NCI-H2227 (cell line): ENCODE results near the gene CLDN7.
A peak's percentile ranks its signal among the peaks of the same experiment; 100 is the strongest.

Experiments used
- DNase-seq: peaks from one replicate; lab custom pipeline; 2025; ENCODE audit not compliant: unreplicated experiment; lab: John Stamatoyannopoulos, UW

The CLDN7 gene

DNA sequence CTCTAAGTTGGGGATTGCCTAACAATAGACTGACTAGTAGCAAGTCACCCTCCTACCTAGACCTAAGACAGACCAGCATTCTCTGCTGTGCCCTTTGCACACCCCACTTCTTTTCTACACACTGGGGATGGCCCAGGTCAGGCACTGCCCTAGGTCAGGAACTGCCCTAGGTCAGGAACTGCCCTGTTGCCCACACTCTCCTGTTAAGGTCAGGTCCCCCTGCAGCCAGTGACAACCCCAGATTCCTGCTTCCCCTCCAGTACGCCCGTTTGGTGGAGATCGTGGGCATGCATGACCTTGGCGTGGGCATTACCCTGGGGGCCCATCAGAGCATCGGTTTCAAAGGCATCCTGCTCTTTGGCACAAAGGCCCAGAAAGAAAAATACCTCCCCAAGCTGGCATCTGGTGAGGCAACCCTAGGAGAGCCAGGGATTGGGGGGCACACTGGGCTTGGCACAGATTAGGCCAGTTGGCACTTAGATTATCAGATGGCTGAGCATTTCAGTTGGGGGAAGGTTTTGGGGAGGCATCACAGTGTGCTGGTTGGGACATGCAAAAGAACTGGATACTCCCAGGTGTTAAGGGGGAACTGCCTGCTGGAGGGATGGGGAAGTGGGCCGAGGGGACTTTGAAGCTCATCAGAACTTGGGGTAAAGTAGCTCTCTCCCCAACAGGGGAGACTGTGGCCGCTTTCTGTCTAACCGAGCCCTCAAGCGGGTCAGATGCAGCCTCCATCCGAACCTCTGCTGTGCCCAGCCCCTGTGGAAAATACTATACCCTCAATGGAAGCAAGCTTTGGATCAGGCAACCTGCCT lies 40.8 kb downstream of the CLDN7 start:
- DNase-seq = no peak

DNA sequence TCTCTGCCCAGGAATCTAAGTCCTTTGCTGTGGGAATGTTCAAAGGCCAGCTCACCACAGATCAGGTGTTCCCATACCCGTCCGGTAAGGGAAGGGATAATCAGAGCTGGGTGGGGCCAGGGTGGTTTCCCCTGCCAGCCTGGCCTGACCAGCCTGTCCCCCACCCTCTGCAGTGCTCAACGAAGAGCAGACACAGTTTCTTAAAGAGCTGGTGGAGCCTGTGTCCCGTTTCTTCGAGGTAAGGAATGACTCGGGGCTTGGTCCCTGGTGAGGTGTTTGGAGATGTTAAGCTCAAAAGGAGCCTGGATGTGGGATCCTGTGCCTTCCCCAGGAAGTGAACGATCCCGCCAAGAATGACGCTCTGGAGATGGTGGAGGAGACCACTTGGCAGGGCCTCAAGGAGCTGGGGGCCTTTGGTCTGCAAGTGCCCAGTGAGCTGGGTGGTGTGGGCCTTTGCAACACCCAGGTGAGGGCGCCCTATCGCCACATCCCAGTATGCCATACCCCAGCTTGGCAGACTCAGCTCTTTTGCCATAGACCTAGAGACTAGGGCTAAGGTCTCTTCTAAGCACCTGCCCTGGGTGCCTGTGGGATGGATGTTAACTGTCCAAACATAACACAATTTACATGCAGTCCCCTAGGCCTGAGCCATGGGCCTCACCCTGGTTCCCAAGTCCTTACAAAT lies 41.5 kb downstream of the CLDN7 start:
- DNase-seq = peak; percentile 57

DNA sequence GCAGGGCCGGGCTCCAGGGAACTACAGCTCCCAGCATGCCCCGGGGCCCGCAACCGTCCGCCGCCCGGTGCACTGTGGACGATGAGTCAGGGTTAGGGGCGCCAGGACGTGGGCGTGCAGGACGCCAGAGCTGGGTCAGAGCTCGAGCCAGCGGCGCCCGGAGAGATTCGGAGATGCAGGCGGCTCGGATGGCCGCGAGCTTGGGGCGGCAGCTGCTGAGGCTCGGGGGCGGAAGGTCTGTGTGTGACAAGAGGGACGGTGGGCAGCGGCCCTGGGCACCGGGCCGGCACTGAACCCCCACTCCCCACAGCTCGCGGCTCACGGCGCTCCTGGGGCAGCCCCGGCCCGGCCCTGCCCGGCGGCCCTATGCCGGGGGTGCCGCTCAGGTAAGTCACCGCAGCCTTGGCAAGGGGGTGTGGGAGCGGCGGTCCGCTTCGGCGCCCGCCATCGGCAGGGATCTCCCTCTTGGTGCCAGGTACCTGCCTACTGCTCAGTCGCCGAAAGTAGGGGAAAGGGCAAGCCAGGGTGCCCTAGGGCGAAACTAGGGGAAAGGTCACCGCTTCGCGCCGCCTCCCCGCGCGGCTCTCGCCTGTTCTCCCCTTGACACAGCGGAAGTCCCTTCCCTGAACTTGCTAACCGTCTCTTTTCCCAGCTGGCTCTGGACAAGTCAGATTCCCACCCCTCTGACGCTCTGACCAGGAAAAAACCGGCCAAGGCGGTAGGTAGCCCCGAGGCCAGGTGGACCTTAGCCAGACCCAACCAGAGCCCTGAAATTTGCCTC lies 42.3 kb downstream of the CLDN7 start, which contains the start of the genes ACADVL and DLG4:
Gene ACADVL (plus strand): TSS at position 127 of the 781 bp plus-strand sequence. CDS start 47 bp downstream, at position 174.
Gene DLG4 (minus strand): TSS at position 25 of the 781 bp plus-strand sequence.
- DNase-seq = peak; percentile 81

DNA sequence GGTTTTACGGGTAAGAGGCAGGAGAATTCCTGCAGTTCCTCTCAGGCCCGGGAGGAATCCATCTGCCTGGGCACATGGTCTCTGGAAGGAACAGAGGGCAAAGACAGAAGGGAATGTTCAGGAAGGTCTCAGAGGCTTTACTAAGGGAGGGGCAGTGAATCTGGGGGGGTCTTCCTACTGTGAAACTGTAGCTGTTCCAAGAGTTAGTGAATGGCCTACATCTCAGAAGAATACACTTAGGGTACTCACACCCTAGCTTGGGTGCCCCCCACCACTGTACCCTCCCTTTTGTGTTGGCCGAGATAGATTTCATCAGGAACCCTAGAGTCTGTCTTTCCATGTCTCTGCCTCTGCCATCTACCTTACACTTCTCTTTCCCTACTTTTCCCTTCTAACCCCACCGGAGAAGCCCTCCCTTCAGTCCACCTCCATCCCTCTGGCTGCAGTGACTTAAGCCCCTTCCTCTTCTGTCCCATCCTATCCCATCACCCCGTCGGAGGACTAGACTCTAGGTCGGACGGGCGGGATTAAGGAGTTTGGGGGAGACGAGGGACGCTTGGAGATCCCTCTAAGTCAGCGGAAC lies 43.0 kb downstream of the CLDN7 start:
- DNase-seq = no peak

DNA sequence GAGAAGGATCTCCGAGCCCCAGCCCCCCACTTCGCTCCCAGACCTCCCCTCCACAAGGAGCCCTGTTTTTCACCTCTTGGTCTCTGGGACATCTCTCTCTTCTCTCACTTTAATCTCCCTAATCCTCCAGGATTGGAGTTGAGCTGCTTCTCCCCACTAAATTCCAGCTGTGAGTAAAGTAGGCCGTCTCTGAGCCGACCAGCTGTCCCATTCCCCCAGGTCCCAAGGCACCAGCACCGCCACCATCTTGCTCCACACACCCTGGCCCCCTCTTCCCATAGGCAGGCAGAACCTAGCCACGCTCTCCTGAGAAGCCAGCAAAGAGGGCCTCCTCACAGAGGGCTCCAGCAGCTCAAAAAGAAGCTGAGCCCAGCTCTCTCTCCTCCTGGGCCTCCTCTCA lies 43.5 kb downstream of the CLDN7 start:
- no peak for DNase-seq

DNA sequence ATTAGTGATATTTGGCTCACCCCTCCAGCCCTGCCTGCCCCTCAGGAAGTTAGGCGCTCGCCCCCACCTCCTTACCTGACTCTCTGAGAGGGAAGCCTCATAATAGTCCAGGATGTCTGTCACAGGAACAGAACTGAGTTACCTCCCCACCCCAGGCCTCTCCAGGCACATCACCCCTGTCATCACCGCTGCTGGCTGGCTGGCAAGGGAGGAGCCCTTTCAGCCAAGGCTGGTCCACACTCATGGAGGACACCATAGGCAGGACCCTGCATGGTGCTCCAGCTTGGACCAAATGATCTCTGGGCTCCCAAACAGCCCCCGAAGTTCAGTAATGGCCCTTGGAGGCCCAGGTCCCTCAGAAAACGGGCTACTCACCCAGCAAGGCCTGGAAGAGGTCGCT lies 44.1 kb downstream of the CLDN7 start:
- DNase-seq = no peak

DNA sequence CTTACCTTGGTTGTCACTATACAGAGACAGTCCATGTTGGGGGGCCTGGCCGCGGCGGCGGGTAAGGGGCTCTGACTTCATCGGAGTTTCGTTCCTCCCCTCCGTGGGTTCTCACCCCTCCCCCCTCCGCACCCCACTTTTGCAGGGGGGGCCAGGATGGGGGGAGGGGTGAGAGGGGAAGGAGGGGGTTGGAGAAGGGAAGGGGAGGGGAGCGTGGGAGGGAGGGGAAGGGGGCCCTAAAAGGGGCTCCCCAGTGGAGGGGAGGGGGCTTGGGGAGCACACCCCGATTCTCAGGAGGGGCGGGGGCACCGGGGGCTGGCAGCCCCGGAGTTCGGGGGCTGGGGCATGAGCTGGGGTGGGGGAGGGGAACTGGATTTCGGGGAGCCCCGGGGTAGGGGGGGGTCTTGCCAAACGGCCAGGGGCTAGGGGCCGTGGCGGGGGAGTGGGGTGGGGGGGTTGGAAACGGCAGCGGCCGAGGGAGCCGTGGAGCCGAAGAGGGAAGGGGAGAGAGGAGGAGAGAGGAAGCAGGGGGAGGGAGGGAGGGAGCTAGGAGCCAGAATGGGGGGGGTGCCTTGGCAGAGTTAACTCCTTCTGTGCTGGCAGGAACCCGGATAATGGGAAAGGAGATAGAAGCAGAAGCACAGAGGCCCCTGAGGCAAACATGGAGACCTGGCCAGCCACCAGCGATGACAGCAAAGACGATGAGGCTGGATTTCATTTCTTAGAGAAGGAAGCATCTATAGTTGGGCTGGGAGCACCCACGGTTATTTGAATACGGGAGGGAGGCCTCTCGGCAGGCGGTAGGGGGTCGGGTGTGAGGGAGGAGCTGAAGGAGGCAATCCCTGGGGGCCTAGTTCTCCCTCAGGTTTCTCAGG lies 44.9 kb downstream of the CLDN7 start:
- peak; percentile 60 for DNase-seq

DNA sequence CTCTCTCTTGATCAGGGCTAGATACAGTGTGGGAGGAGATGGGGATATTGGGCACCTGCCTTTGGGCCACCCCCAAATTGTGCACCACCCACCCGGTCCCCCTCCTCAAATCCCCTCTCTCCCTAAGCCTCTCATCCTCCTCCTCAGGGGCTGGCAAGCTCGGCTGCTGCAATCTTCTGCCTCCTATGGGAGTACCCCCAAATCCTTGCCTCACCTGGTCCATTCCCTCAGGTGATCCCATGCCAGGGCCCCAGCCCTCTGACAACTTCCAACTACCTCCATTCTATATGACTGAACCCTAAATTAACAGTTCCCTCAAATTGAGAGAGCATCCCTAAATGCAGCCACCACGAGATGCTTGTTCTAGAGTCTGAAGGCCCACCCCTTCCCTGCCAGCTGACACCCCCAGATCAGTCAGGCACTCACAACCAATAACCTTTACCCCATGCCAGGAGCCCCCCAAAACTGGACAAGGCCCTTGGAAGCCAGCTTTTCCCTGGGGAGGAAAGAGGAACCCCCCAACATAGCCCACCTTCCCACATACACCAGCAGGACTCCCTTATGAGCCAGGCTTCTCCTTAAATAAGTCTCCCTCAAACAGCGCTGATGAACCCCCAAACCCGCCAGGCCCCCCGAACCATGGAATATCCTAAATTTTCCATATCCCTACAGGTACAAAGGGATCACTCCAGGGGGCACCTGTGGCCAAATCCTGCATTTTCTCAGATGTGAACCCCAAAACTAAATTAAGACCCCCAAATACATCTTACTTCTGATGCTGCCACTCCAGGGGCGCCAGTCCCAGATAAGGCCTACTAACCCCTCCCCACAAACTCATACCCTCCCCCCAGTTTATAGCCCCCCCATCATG lies 45.8 kb downstream of the CLDN7 start:
- DNase-seq = no peak

DNA sequence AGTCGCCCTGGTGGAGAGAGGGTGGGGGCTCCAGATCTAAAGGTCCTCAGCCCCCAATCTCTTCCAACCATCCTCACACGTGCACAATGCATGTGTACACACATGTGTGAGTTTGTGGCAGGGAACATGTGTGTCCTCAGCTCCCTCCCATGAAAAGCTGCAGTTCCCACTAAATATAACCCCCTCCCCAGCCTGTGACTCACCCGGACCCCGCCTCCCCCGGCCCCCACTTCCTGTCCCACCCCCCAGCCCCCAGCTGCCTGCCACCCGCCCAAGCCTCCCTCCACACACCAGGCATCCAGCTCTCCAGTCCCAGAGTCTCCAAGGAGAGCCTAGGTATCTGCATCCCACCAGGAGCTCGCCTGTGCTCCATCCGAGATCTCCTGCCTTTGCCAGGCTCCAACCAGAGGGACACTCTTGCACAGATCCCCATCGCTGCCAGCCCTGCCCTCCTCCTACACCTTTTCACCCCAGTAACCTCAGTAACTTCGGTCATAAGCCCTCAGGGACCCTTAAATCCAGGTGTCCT lies 46.6 kb downstream of the CLDN7 start:
- peak; percentile 29 for DNase-seq

DNA sequence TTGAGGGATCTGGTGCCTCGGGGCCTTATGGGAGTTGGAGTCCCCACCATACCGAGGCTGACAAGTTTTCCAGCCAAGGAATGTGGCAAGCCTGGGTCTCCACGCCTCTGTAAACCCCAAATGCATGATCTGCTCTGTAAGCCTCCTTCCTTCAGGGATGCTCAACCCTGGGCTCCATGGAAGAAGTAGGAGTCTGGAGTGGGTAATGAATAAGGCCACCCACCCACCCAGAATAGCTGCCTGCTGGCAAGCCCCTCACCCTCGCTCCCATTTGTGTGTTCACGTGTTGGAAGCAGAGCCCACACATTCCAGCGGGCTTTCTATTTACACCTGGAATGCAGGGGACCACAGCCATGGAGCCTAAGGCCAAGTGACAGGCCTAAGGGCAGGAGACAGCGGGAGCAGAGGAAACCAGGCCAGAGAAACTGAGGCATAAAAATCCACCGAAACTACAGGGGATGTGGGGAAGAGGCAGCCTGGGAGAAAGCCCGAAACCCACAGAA lies 47.1 kb downstream of the CLDN7 start:
- no peak for DNase-seq

DNA sequence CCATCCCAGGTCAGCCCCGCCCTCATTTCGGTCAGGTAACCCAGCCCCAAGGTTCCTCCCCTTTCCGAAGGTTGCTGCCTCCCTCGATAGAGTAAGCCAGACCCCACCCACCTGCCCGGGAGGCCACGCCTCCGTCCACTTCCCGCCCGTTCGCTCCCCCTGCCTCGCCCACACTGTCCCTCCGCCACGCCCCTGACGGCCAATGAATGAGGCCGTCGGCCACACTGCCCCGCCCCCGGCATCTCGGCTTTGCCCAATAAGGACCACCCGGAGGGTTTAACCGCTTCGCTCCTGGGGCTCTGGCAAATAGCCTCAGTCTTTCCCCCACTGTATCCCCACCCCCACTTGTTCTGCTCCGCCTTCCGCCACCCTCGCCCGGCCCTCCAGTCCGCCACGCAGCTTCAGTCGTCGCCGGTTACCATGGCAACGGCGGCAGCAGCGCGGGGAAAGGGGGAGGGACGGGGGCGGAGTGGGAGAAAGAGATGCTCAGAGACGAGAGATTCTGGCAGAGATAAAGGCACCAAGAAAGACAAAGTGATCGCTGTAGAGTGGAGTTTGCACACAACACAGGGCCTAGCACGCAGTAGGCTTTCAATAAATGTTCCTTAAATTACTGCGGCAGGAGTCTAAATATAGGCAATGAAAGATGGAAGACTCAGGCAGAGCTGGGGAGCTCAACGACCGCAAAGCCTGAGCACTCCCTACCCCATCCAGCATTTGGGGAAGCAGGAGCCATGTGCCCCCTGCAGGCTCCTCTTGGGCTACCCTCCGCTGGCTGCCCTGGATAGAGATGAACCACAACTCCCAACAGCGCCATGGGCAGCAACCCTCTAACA lies 47.8 kb downstream of the CLDN7 start:
- DNase-seq = peak; percentile 99

DNA sequence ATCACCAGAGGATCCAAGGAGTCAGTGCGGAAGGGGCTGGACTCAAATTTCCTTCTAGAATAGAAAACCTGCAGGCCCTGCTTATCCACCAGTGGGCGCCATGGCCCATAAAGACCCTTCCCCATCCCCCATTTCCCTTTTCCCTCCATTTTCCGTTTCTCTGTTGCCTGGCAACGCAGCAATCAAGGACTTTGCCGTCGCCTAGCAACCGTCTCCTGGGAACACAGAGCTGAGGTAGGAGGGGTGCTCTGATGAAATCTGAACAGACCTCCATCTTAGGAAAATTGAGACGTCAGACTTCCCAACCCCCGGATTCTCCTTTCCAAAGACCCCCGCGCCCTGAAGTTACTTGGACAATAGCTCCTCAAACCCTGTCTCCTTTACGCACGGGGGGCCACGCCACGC lies 48.4 kb downstream of the CLDN7 start:
- DNase-seq = peak; percentile 98

DNA sequence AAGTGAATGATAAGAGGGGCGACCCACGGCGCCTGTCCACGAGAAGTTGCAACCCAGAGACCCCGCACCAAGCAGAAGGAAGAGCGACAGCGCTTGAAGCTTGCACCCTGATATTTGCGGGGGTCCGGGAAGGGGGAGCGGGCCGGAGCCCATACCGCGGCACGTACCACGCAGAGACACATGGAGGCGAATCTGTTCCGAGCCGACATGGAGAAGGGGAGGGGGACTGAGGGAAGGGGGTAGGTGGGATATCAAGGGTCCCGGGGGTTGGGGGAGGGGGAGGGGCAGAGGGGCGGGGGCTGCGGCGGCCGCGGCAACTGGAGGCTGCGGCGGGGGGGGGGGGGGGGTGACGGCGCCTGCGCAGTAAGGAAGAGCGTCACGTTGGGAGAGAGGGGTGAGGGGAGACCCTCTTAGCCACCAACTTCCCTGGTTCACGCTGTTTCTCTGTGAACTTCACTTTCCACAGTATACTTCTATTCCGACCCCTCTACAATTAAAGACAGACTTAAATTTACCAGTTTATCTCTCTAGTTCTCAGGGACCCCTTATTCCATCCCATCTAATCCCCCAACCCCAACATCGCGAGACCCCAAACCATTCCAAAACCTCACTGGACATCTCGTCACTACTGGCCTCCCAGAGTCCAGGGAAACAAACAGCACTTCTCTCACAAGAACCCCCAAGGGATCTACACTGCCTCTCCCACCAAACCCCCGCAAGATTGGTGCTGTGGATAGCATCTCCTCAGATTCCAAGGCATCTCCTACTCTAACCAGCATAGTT lies 50.6 kb downstream of the CLDN7 start:
- DNase-seq = no peak
